ENCODE measurements around the gene SOX13.

DNA sequence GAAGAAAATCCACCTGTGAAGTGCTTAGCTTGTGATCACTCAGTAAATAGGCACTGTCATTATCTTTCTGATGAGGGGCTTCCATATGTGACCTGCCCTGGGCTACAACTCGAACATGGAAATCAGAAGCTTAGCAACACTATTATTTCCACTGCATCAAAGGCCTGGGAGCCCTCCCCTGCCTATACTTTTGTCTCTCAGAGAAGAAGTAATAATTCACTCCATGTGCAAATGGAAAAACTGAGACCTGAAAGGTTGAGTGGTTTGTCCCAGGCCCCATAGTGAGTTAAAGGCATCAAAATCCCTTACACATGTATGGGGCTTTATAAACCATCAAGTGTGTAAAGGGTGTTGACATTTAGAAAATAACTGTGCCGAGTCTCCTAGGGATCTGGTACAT lies 20.9 kb downstream of the SOX13 start:
- TF ChIP-seq, protein P1, sequence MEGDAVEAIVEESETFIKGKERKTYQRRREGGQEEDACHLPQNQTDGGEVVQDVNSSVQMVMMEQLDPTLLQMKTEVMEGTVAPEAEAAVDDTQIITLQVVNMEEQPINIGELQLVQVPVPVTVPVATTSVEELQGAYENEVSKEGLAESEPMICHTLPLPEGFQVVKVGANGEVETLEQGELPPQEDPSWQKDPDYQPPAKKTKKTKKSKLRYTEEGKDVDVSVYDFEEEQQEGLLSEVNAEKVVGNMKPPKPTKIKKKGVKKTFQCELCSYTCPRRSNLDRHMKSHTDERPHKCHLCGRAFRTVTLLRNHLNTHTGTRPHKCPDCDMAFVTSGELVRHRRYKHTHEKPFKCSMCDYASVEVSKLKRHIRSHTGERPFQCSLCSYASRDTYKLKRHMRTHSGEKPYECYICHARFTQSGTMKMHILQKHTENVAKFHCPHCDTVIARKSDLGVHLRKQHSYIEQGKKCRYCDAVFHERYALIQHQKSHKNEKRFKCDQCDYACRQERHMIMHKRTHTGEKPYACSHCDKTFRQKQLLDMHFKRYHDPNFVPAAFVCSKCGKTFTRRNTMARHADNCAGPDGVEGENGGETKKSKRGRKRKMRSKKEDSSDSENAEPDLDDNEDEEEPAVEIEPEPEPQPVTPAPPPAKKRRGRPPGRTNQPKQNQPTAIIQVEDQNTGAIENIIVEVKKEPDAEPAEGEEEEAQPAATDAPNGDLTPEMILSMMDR (conservative IDR thresholded peaks at IDR 0.05; ENCODE audit: low read depth, low read length) = no peak
- TF ChIP-seq RFX5 (IDR thresholded peaks at IDR 0.05; ENCODE audit: low read depth, low read length) = no peak
- no peak for TF ChIP-seq CEBPB (IDR thresholded peaks at IDR 0.05; ENCODE audit: low read depth, low read length)
- TF ChIP-seq MAZ (IDR thresholded peaks at IDR 0.05; ENCODE audit: borderline replicate concordance, low read depth, low read length) = no peak
- TF ChIP-seq RAD21 (IDR thresholded peaks at IDR 0.05; ENCODE audit: low read length) = no peak
- TF ChIP-seq, protein P2, sequence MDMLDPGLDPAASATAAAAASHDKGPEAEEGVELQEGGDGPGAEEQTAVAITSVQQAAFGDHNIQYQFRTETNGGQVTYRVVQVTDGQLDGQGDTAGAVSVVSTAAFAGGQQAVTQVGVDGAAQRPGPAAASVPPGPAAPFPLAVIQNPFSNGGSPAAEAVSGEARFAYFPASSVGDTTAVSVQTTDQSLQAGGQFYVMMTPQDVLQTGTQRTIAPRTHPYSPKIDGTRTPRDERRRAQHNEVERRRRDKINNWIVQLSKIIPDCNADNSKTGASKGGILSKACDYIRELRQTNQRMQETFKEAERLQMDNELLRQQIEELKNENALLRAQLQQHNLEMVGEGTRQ (IDR thresholded peaks at IDR 0.05; ENCODE audit: low read depth, low read length) = no peak
- TF ChIP-seq POLR2A (IDR thresholded peaks at IDR 0.05; ENCODE audit: low read depth, low read length) = no peak
- TF ChIP-seq CHD1 (IDR thresholded peaks at IDR 0.05; ENCODE audit: low read depth, low read length) = no peak
- TF ChIP-seq SMC3 (IDR thresholded peaks at IDR 0.05; ENCODE audit: low read depth, low read length) = no peak
- TF ChIP-seq, protein P3, sequence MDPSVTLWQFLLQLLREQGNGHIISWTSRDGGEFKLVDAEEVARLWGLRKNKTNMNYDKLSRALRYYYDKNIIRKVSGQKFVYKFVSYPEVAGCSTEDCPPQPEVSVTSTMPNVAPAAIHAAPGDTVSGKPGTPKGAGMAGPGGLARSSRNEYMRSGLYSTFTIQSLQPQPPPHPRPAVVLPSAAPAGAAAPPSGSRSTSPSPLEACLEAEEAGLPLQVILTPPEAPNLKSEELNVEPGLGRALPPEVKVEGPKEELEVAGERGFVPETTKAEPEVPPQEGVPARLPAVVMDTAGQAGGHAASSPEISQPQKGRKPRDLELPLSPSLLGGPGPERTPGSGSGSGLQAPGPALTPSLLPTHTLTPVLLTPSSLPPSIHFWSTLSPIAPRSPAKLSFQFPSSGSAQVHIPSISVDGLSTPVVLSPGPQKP (IDR thresholded peaks at IDR 0.05; ENCODE audit: borderline replicate concordance, low read depth, low read length) = no peak
- TF ChIP-seq RCOR1 (IDR thresholded peaks at IDR 0.05; ENCODE audit: insufficient replicate concordance, low read length) = no peak
- no peak for TF ChIP-seq BHLHE40 (IDR thresholded peaks at IDR 0.05; ENCODE audit: low read depth, low read length)
